HepG2 (cell line): ENCODE data around the gene GRB10. TPM values are rescaled to one million over a fixed set of nuclear protein-coding genes. Genes with fewer than 3 reads are reported as not detected.

Experiments
- ATAC-seq: fragments of 200-7000 bp; cut with Tn5 transposase; 3 replicates; pipeline ENCODE4 v1.9.1; 2020; ENCODE audit warnings: mild to moderate bottlenecking, moderate library complexity
- BruUV-seq: library from RNA; stranded (reverse); fragments of 400-500 nt; replicated peaks from 2 replicates; lab custom pipeline; 2021; lab: Mats Ljungman, UMichigan
- CTCF ChIA-PET: fragments of 300-600 bp; formaldehyde crosslinking; extraction: SDS; loops from one replicate; lab custom pipeline; 2021; ENCODE audit warnings: low total read pairs, inconsistent platforms, low intra/inter-chr PET ratio; lab: Yijun Ruan, JAX
- POLR2A ChIA-PET: fragments of 350-600 bp; sonication (Branson Sonifier 250); formaldehyde crosslinking; loops from one replicate; lab custom pipeline; 2020; ENCODE audit warnings: antibody characterized with exemption, inconsistent platforms; lab: Yijun Ruan, JAX
- DNase-seq: peaks from one replicate; pipeline ENCODE4 v3.0.0-alpha.2; 2015; ENCODE audit warnings: low spot score
- FAIRE-seq: peaks from 3 replicates; lab custom pipeline; 2011; peaks lifted over from hg19 to GRCh38; lab: Jason Lieb, UNC
- H2AFZ ChIP-seq: one replicate; pipeline ENCODE4 v1.6.1; 2011; ENCODE audit warnings: low read length, inconsistent platforms
- H3K27ac ChIP-seq: fragments of 300-600 bp; 3 replicates; pipeline ENCODE4 v1.8.0; 2011; ENCODE audit warnings: mixed run types, mild to moderate bottlenecking, mixed read lengths, low read length, inconsistent platforms; ENCODE audit not compliant: insufficient read depth; ENCODE audit errors: extremely low read length
- H3K27me3 ChIP-seq, 2 experiments: fragments of 200-600 bp in 1 of 2; 2 replicates in 1 of 2; 3 replicates in 1 of 2; pipeline versions ENCODE4 v1.6.0 to v1.8.0; 2011; ENCODE audit warnings: low read length in 2 of 2, mild to moderate bottlenecking in 2 of 2, moderate library complexity in 2 of 2, inconsistent platforms in 1 of 2; ENCODE audit not compliant: insufficient read depth in 2 of 2, control insufficient read depth in 1 of 2
- H3K36me3 ChIP-seq, 2 experiments: fragments of 200-600 bp in 1 of 2; replicated peaks in 1 of 2; 2 replicates in 1 of 2; 3 replicates in 1 of 2; pipeline versions ENCODE4 v1.5.1 to v1.8.0; 2011; ENCODE audit warnings: low read length in 2 of 2, inconsistent platforms in 1 of 2; ENCODE audit not compliant: insufficient read depth in 2 of 2, control insufficient read depth in 1 of 2
- H3K4me1 ChIP-seq: 2 replicates; pipeline ENCODE4 v1.5.1; 2012; ENCODE audit warnings: low read length, inconsistent platforms; ENCODE audit not compliant: insufficient read depth
- H3K4me2 ChIP-seq: 2 replicates; pipeline ENCODE4 v1.6.0; 2011; ENCODE audit warnings: low read depth, low read length, inconsistent platforms
- H3K4me3 ChIP-seq, 3 experiments: fragments of 200-600 bp in 1 of 3; sonication (generic), shearing (Covaris generic) in 1 of 3; replicated peaks in 1 of 3; 2 replicates each; pipeline ENCODE4 v1.5.1; 2011 to 2016; ENCODE audit warnings: low read length in 3 of 3, inconsistent platforms in 2 of 3, low read depth in 2 of 3, mild to moderate bottlenecking in 2 of 3, control low read depth in 1 of 3, mixed read lengths in 1 of 3; ENCODE audit not compliant: insufficient read depth in 1 of 3
- H3K79me2 ChIP-seq: one replicate; pipeline ENCODE4 v1.6.1; 2011; ENCODE audit warnings: low read length, inconsistent platforms; ENCODE audit not compliant: insufficient read depth
- H3K9ac ChIP-seq: 2 replicates; pipeline ENCODE4 v1.6.0; 2011; ENCODE audit warnings: mild to moderate bottlenecking, low read depth, low read length, inconsistent platforms; ENCODE audit not compliant: insufficient read depth
- H3K9me3 ChIP-seq: 2 replicates; pipeline ENCODE4 v1.5.1; 2012; ENCODE audit warnings: mild to moderate bottlenecking, low read length
- H4K20me1 ChIP-seq: 2 replicates; pipeline ENCODE4 v1.6.0; 2011; ENCODE audit warnings: inconsistent platforms, mild to moderate bottlenecking, low read length, moderate library complexity; ENCODE audit not compliant: insufficient read depth
- CC2D1A ChIP-seq: sonication (generic); formaldehyde crosslinking; IDR thresholded peaks from 2 replicates; pipeline ENCODE4 v1.8.1; 2023; ENCODE audit warnings: mild to moderate bottlenecking, missing genetic modification reagents
- PTBP1 ChIP-seq: fragments of 200-400 bp; formaldehyde crosslinking; IDR thresholded peaks from 2 replicates; pipeline ENCODE4 v1.6.1; 2018; ENCODE audit warnings: low read length, low read depth; ENCODE audit not compliant: poor library complexity, severe bottlenecking
- ZGPAT ChIP-seq: IDR thresholded peaks from 2 replicates; pipeline ENCODE4 v1.6.1; 2016; ENCODE audit warnings: mild to moderate bottlenecking
- ZNF703 ChIP-seq: sonication (generic); formaldehyde crosslinking; IDR thresholded peaks from 2 replicates; pipeline ENCODE4 v1.5.1; 2020; ENCODE audit warnings: missing genetic modification reagents, mild to moderate bottlenecking, moderate library complexity, borderline replicate concordance
- ZNF841 ChIP-seq: sonication (generic); formaldehyde crosslinking; IDR thresholded peaks from 2 replicates; pipeline ENCODE4 v1.8.1; 2023; ENCODE audit warnings: missing genetic modification reagents, borderline replicate concordance
- WGBS: methylation state at CpG from one replicate; pipeline ENCODE4 v1.1.6; 2017; ENCODE audit warnings: low lambda C conversion rate; 5-methylcytosine and 5-hydroxymethylcytosine counted together
- in situ Hi-C: cut with HindIII; loops from 2 replicates; pipeline ENCODE4 v1.10.0; 2017; ENCODE audit warnings: low pct_unique_long_range_greater_than_20kb; ENCODE audit not compliant: extremely low pct_ligation_motif_present
- intact Hi-C: fragments of 100-400 bp; cut with micrococcal nuclease; formaldehyde crosslinking; loops from one replicate; pipeline ENCODE4 v1.10.0; 2022; ENCODE audit not compliant: unreplicated experiment
- polyA plus RNA-seq, 8 experiments: library from polyadenylated mRNA; depleted of rRNA in 3 of 8; stranded (reverse) in 7 of 8; unstranded in 1 of 8; fragments of >200 nt; fragmentation: Illumina TruSeq in 4 of 8; extraction: Trizol in 4 of 8; gene quantifications; 2 replicates each; pipeline versions ENCODE4 v1.2.1 to v1.2.3, GENCODE V29; 2011 to 2016; ENCODE audit warnings: low read depth in 4 of 8, missing spikeins in 1 of 8, mixed read lengths in 1 of 8; ENCODE audit not compliant: insufficient read depth in 1 of 8
- total RNA-seq, 5 experiments: library from RNA; depleted of rRNA; stranded (reverse); fragments of >200 nt; fragmentation: Illumina TruSeq; extraction: Trizol; gene quantifications; 2 replicates each; pipeline ENCODE4 v1.2.3, GENCODE V29; 2016; ENCODE audit warnings: low read depth in 1 of 5
- TF ChIP-seq, protein P1 (sequence below): sonication (generic); formaldehyde crosslinking; IDR thresholded peaks from 2 replicates; pipeline ENCODE4 v1.4.0; 2020; ENCODE audit warnings: low read depth, mild to moderate bottlenecking, missing genetic modification reagents

Gene GRB10
- total and polyA plus RNA-seq, 2 of the 13 experiments (the other 11 are each of a cell fraction or from before 2014, with no cell fraction given), result 4.0 to 6.8 TPM

- H3K4me1 ChIP-seq, result peaks cover 31% of the 10 kb centered on the region
- no peaks in the 10 kb centered on the region for H3K36me3 ChIP-seq
- ChIA-PET POLR2A (no interaction called here), CTCF (no interaction called here)
- ATAC-seq, result no peak
- no peak for DNase-seq
- in situ Hi-C loops, result no loop called here
- no peak overlapping the region for H3K9ac ChIP-seq
- H3K4me3 ChIP-seq, result no peak overlapping the region
- 77% methylated on average over 6 of the region's 6 CpGs for WGBS
- no peak overlapping the region for H2AFZ ChIP-seq
- intact Hi-C loops, result no loop called here
- H3K27ac ChIP-seq, result no peak overlapping the region
- H3K27me3 ChIP-seq, result no peaks in the 10 kb centered on the region
- no peaks in the 10 kb centered on the region for H4K20me1 ChIP-seq
- BruUV-seq, result no TSS peak
- no peak for TF ChIP-seq ZNF841 (CRISPR knock-in tag)
- TF ChIP-seq ZGPAT (CRISPR knock-in tag), result no peak
- TF ChIP-seq CC2D1A (CRISPR knock-in tag), result no peak
- TF ChIP-seq PTBP1, result no peak
- TF ChIP-seq ZNF703 (CRISPR knock-in tag), result no peak
- TF ChIP-seq, protein P1, sequence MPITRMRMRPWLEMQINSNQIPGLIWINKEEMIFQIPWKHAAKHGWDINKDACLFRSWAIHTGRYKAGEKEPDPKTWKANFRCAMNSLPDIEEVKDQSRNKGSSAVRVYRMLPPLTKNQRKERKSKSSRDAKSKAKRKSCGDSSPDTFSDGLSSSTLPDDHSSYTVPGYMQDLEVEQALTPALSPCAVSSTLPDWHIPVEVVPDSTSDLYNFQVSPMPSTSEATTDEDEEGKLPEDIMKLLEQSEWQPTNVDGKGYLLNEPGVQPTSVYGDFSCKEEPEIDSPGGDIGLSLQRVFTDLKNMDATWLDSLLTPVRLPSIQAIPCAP (CRISPR knock-in tag), result no peak
- no peak overlapping the region for H3K4me2 ChIP-seq
- H3K79me2 ChIP-seq, result no peaks in the 10 kb centered on the region
- no peak for FAIRE-seq
- peaks cover 16% of the 10 kb centered on the region for H3K9me3 ChIP-seq
These were observed 195.0 kb downstream of the GRB10 start for GRCh38 chr7:50587737-50588136.
